Cardiac fibroblast (primary cell): ENCODE results near the gene CEACAM19.

Experiments used
- DNase-seq, 2 donors: peaks; one replicate each; pipeline versions ENCODE4 v3.0.0 to v3.0.0-alpha.2; 2010; ENCODE audit warnings: low read depth in 2 of 2
- H3K4me3 ChIP-seq, 2 donors: replicated peaks in 1 of 2; 1 replicate in 1 of 2; 2 replicates in 1 of 2; pipeline ENCODE4 v1.5.1; 2011; ENCODE audit warnings: low read depth in 2 of 2, low read length in 2 of 2, mild to moderate bottlenecking in 2 of 2, moderate library complexity in 1 of 2
- CTCF ChIP-seq: IDR thresholded peaks from one replicate; pipeline ENCODE4 v1.5.1; 2011; ENCODE audit warnings: low read depth, mild to moderate bottlenecking, low read length, inconsistent platforms

Gene CEACAM19

DNA sequence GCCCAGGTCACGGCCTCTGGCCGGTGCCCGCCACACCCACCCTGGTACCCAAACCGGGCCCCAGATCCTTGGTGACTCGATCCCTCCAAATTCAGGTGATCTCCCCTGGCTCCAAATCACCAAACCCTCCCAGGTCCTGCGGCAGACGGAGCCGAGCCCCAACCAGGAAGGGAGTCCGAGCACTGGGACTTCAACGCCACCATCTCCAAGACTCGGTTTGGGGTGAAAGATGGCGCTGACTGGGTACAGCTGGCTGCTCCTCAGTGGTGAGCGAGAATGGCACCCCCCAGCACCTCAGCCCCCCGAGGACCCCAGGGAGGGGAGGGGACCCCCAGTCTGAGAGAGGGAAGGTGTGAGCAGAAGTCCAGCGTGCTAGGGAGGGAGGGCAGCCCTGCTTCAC, 29.9 kb downstream of the CEACAM19 start:
- no peak overlapping the region for H3K4me3 ChIP-seq
- no peak for DNase-seq
- TF ChIP-seq CTCF, result no peak

- no peak for TF ChIP-seq CTCF
- DNase-seq, result no peak
- H3K4me3 ChIP-seq, result no peak overlapping the region
Measured at GRCh38 chr19:44702551-44703176, 31.4 kb downstream of the CEACAM19 start.

DNA sequence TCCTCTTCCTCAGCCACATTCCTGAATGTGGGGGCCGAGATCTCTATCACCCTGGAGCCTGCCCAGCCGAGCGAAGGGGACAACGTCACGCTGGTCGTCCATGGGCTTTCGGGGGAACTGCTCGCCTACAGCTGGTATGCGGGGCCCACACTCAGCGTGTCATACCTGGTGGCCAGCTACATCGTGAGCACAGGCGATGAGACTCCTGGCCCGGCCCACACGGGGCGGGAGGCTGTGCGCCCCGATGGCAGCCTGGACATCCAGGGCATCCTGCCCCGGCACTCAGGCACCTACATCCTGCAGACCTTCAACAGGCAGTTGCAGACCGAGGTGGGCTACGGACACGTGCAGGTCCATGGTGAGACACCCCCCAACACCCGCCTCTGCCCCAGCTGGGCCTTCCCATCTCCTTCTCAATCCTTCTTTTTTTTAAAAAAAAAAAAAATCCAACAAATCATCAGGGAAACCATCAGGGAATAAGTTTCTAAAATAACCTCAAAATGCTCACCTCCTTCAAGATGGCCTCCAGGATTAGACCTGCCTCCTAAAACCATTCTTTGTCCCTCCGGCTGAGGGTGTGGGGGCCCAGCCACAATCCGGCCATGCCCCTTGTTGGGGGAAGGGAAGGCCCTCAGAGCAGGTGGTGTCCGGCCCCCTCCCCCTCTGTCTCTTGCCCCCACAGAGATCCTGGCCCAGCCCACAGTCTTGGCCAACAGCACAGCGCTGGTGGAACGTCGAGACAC, 32.2 kb downstream of the CEACAM19 start:
- DNase-seq, result no peak
- TF ChIP-seq CTCF, result no peak
- H3K4me3 ChIP-seq, result no peak overlapping the region

- no peak for DNase-seq
- TF ChIP-seq CTCF, result no peak
- no peak overlapping the region for H3K4me3 ChIP-seq
Measured at GRCh38 chr19:44704982-44705381, 33.7 kb downstream of the CEACAM19 start.

- no peak overlapping the region for H3K4me3 ChIP-seq
- DNase-seq, result no peak
- no peak for TF ChIP-seq CTCF
Measured at GRCh38 chr19:44705502-44706010, 34.3 kb downstream of the CEACAM19 start.

- TF ChIP-seq CTCF, result no peak
- no peak overlapping the region for H3K4me3 ChIP-seq
- DNase-seq, result no peak
Measured at GRCh38 chr19:44706506-44707236, 35.4 kb downstream of the CEACAM19 start.
